Smooth muscle cell (in vitro differentiated cells): Measurements from ENCODE around the gene CORO7. TPM values are rescaled to one million over a fixed set of nuclear protein-coding genes. Genes with fewer than 3 reads are reported as not detected.
A peak's percentile ranks its signal among the peaks of the same experiment; 100 is the strongest.

Source experiments
- DNase-seq: peaks from one replicate; lab custom pipeline; 2025; ENCODE audit not compliant: unreplicated experiment; lab: John Stamatoyannopoulos, UW
- H2AFZ ChIP-seq: fragments of 200-600 bp; sonication (generic); 2 replicates; pipeline ENCODE4 v1.6.0; 2016; ENCODE audit warnings: antibody characterized with exemption, low read depth, mild to moderate bottlenecking
- H3F3A ChIP-seq: fragments of 200-600 bp; sonication (generic); 2 replicates; pipeline ENCODE4 v1.6.0; 2017; ENCODE audit warnings: antibody characterized with exemption, low read depth
- H3K27ac ChIP-seq: fragments of 200-600 bp; sonication (generic); 2 replicates; pipeline ENCODE4 v1.5.1; 2016; ENCODE audit warnings: low read depth, mild to moderate bottlenecking
- H3K27me3 ChIP-seq: fragments of 200-600 bp; sonication (generic); 2 replicates; pipeline ENCODE4 v1.6.1; 2016; ENCODE audit warnings: low read depth, mild to moderate bottlenecking
- H3K36me3 ChIP-seq: fragments of 200-600 bp; sonication (generic); 2 replicates; pipeline ENCODE4 v1.5.1; 2016; ENCODE audit warnings: low read depth
- H3K4me1 ChIP-seq: fragments of 200-600 bp; sonication (generic); 2 replicates; pipeline ENCODE4 v1.5.1; 2016; ENCODE audit warnings: low read depth
- H3K4me2 ChIP-seq: fragments of 200-600 bp; sonication (generic); 2 replicates; pipeline ENCODE4 v1.6.0; 2016; ENCODE audit warnings: mild to moderate bottlenecking
- H3K4me3 ChIP-seq: fragments of 200-600 bp; sonication (generic); 2 replicates; pipeline ENCODE4 v1.5.1; 2016; ENCODE audit warnings: mild to moderate bottlenecking
- H3K79me2 ChIP-seq: fragments of 200-600 bp; sonication (generic); 2 replicates; pipeline ENCODE4 v1.6.0; 2016; ENCODE audit warnings: low read depth, mild to moderate bottlenecking
- H3K9ac ChIP-seq: fragments of 200-600 bp; sonication (generic); 2 replicates; pipeline ENCODE4 v1.6.0; 2016; ENCODE audit warnings: low read depth
- H3K9me3 ChIP-seq: fragments of 200-600 bp; sonication (generic); replicated peaks from 2 replicates; pipeline ENCODE4 v1.5.1; 2016; ENCODE audit warnings: low read depth
- H4K20me1 ChIP-seq: fragments of 200-600 bp; sonication (generic); 2 replicates; pipeline ENCODE4 v1.6.0; 2016; ENCODE audit warnings: low read depth
- CTCF ChIP-seq: fragments of 200-600 bp; sonication (generic); IDR thresholded peaks from 2 replicates; pipeline ENCODE4 v1.5.1; 2017; ENCODE audit warnings: borderline replicate concordance, mild to moderate bottlenecking, antibody characterized with exemption; ENCODE audit not compliant: insufficient read depth, poor library complexity, severe bottlenecking
- WGBS: methylation state at CpG from one replicate; pipeline ENCODE4 v1.1.7; 2016; ENCODE audit warnings: low lambda C conversion rate; 5-methylcytosine and 5-hydroxymethylcytosine counted together
- polyA plus RNA-seq: library from polyadenylated mRNA; unstranded; fragments of >200 nt; fragmentation: Nextera tagmentation; extraction: Ambion mirVana; gene quantifications from 2 replicates; pipeline ENCODE4 v1.2.1, GENCODE V29; 2016
- total RNA-seq: library from RNA; depleted of rRNA; stranded (reverse); fragments of >200 nt; gene quantifications from 2 replicates; pipeline ENCODE4 v1.2.3, GENCODE V29; 2014

CORO7 gene
- total and polyA plus RNA-seq, 2 experiments from 2014 or later = 6.7 to 12.7 TPM

GRCh38 chr16:4372578-4373355 is 43.6 kb downstream of the CORO7 start:
- Histone ChIP-seq H3K27ac (peak overlapping the region; percentile 93), H3K9ac (peak overlapping the region; percentile 81), H3K4me1 (peaks cover 31% of the 10 kb centered on the region), H3F3A (peaks cover 3% of the 10 kb centered on the region), H3K27me3 (no peaks in the 10 kb centered on the region), H3K79me2 (peaks cover 56% of the 10 kb centered on the region), H3K9me3 (no peaks in the 10 kb centered on the region), H3K4me2 (peak overlapping the region; percentile 97), H3K4me3 (peak overlapping the region; percentile 86), H4K20me1 (peaks cover 58% of the 10 kb centered on the region), H3K36me3 (no peaks in the 10 kb centered on the region), H2AFZ (no peak overlapping the region)
- no peak for DNase-seq
- TF ChIP-seq CTCF = no peak
- WGBS = 47% methylated on average over 10 of the region's 10 CpGs

GRCh38 chr16:4372001-4372577 is 44.3 kb downstream of the CORO7 start:
- no peak for TF ChIP-seq CTCF
- peaks cover 51% of the 10 kb centered on the region for H4K20me1 ChIP-seq
- H2AFZ ChIP-seq = no peak overlapping the region
- H3K36me3 ChIP-seq = no peaks in the 10 kb centered on the region
- peak overlapping the region; percentile 81 for H3K9ac ChIP-seq
- DNase-seq = no peak
- peak overlapping the region; percentile 97 for H3K4me2 ChIP-seq
- peaks cover 31% of the 10 kb centered on the region for H3K4me1 ChIP-seq
- 7% methylated on average over 13 of the region's 43 CpGs for WGBS
- peak overlapping the region; percentile 93 for H3K27ac ChIP-seq
- peaks cover 50% of the 10 kb centered on the region for H3K79me2 ChIP-seq
- no peaks in the 10 kb centered on the region for H3K27me3 ChIP-seq
- no peaks in the 10 kb centered on the region for H3K9me3 ChIP-seq
- H3K4me3 ChIP-seq = peak overlapping the region; percentile 86
- H3F3A ChIP-seq = peaks cover 3% of the 10 kb centered on the region

GRCh38 chr16:4371357-4372000 is 44.9 kb downstream of the CORO7 start, which contains the start of gene VASN:
VASN (plus strand) TSS chr16:4371848; CDS start chr16:4380878, 9,030 bp downstream.
- Histone ChIP-seq H3K9me3 (no peaks in the 10 kb centered on the region), H3K4me2 (peak within 1 kb of the TSS; percentile 97), H3K4me1 (peaks cover 31% of the 10 kb centered on the region), H2AFZ (no peak within 1 kb of the TSS), H3K4me3 (peak within 1 kb of the TSS; percentile 86), H3K79me2 (peaks cover 45% of the 10 kb centered on the region), H3K27me3 (no peaks in the 10 kb centered on the region), H3K9ac (peak within 1 kb of the TSS; percentile 81), H4K20me1 (peaks cover 45% of the 10 kb centered on the region), H3K27ac (peak within 1 kb of the TSS; percentile 93), H3F3A (peaks cover 3% of the 10 kb centered on the region), H3K36me3 (no peaks in the 10 kb centered on the region)
- TF ChIP-seq CTCF = no peak
- WGBS = 4% methylated on average over 15 of the region's 50 CpGs
- DNase-seq = peak; percentile 81
